IMR-90 (cell line): ENCODE results near the gene MYPOP. TPM values are rescaled to one million over a fixed set of nuclear protein-coding genes. Genes with fewer than 3 reads are reported as not detected.

Source experiments
- ATAC-seq: fragments of 200-7000 bp; cut with Tn5 transposase; 2 replicates; pipeline ENCODE4 v1.9.1; 2020; ENCODE audit warnings: low read depth, mild to moderate bottlenecking, moderate library complexity
- BruUV-seq: library from RNA; stranded (reverse); fragments of 400-500 nt; replicated peaks from 2 replicates; lab custom pipeline; 2021; lab: Mats Ljungman, UMichigan
- CTCF ChIA-PET: fragments of 300-600 bp; formaldehyde crosslinking; extraction: SDS; loops from one replicate; lab custom pipeline; 2021; ENCODE audit warnings: antibody characterized with exemption; lab: Yijun Ruan, JAX
- POLR2A ChIA-PET: fragments of 300-600 bp; sonication (Branson Sonifier 250); formaldehyde crosslinking; loops from one replicate; lab custom pipeline; 2022; ENCODE audit warnings: antibody characterized with exemption; ENCODE audit not compliant: unreplicated experiment; lab: Charles Lee
- DNase-seq: peaks from one replicate; pipeline ENCODE4 v3.0.0; 2013
- H2AFZ ChIP-seq: replicated peaks from 2 replicates; pipeline ENCODE3; 2013; ENCODE audit warnings: low read length, mild to moderate bottlenecking; ENCODE audit not compliant: poor library complexity
- H2AK5ac ChIP-seq: 2 replicates; pipeline ENCODE4 v1.6.1; 2013; ENCODE audit warnings: low read depth, low read length, inconsistent platforms
- H2AK9ac ChIP-seq: replicated peaks from 2 replicates; pipeline ENCODE3; 2013; ENCODE audit warnings: mild to moderate bottlenecking, low read depth, low read length, moderate library complexity; ENCODE audit not compliant: poor library complexity
- H2BK120ac ChIP-seq: 2 replicates; pipeline ENCODE4 v1.6.1; 2013; ENCODE audit warnings: low read depth, low read length, inconsistent platforms
- H2BK15ac ChIP-seq: 3 replicates; pipeline ENCODE4 v1.6.1; 2013; ENCODE audit warnings: low read depth, low read length, inconsistent platforms
- H2BK20ac ChIP-seq: 2 replicates; pipeline ENCODE4 v1.6.1; 2013; ENCODE audit warnings: low read depth, mild to moderate bottlenecking, inconsistent platforms, low read length, moderate library complexity
- H2BK5ac ChIP-seq: 2 replicates; pipeline ENCODE4 v1.6.1; 2013; ENCODE audit warnings: mild to moderate bottlenecking, low read depth, low read length, inconsistent platforms; ENCODE audit not compliant: poor library complexity, severe bottlenecking
- H3K14ac ChIP-seq: replicated peaks from 2 replicates; pipeline ENCODE4 v1.6.1; 2013; ENCODE audit warnings: low read depth, low read length, inconsistent platforms
- H3K18ac ChIP-seq: 2 replicates; pipeline ENCODE4 v1.6.1; 2013; ENCODE audit warnings: low read depth, low read length, control low read depth
- H3K23ac ChIP-seq: 2 replicates; pipeline ENCODE4 v1.6.1; 2013; ENCODE audit warnings: low read depth, low read length, inconsistent platforms
- H3K27ac ChIP-seq: 2 replicates; pipeline ENCODE4 v1.5.1; 2013; ENCODE audit warnings: mild to moderate bottlenecking, control low read depth, low read length; ENCODE audit not compliant: insufficient read depth
- H3K27me3 ChIP-seq: 2 replicates; pipeline ENCODE4 v1.6.1; 2013; ENCODE audit warnings: low read length; ENCODE audit not compliant: control insufficient read depth, insufficient read depth
- H3K36me3 ChIP-seq: 2 replicates; pipeline ENCODE4 v1.6.1; 2013; ENCODE audit warnings: low read length, mixed read lengths; ENCODE audit not compliant: control insufficient read depth, insufficient read depth
- H3K4ac ChIP-seq: 2 replicates; pipeline ENCODE4 v1.6.1; 2013; ENCODE audit warnings: low read depth, low read length, inconsistent platforms
- H3K4me1 ChIP-seq: 2 replicates; pipeline ENCODE4 v1.6.1; 2013; ENCODE audit warnings: low read length, mixed read lengths; ENCODE audit not compliant: control insufficient read depth, insufficient read depth
- H3K4me2 ChIP-seq: 2 replicates; pipeline ENCODE4 v1.6.1; 2013; ENCODE audit warnings: low read depth, mild to moderate bottlenecking, control low read depth, low read length, moderate library complexity
- H3K4me3 ChIP-seq: 2 replicates; pipeline ENCODE4 v1.5.1; 2013; ENCODE audit warnings: low read depth, mild to moderate bottlenecking, control low read depth, low read length, moderate library complexity; ENCODE audit not compliant: insufficient read depth
- H3K56ac ChIP-seq: 2 replicates; pipeline ENCODE4 v1.6.1; 2013; ENCODE audit warnings: low read length, inconsistent platforms; ENCODE audit not compliant: insufficient read depth; ENCODE audit errors: extremely low read depth
- H3K79me1 ChIP-seq, 2 experiments: 2 replicates each; pipeline ENCODE4 v1.6.1; 2013; ENCODE audit warnings: low read length in 2 of 2, inconsistent platforms in 1 of 2, low read depth in 1 of 2
- H3K9ac ChIP-seq: 2 replicates; pipeline ENCODE4 v1.6.1; 2013; ENCODE audit warnings: low read depth, low read length, control low read depth
- H3K9me1 ChIP-seq: 2 replicates; pipeline ENCODE4 v1.6.1; 2013; ENCODE audit warnings: low read length, inconsistent platforms; ENCODE audit not compliant: insufficient read depth
- H3K9me3 ChIP-seq: 2 replicates; pipeline ENCODE4 v1.6.1; 2013; ENCODE audit warnings: low read length; ENCODE audit not compliant: control insufficient read depth, insufficient read depth
- H4K20me1 ChIP-seq: 2 replicates; pipeline ENCODE4 v1.6.1; 2013; ENCODE audit warnings: low read length, inconsistent platforms; ENCODE audit not compliant: insufficient read depth
- H4K5ac ChIP-seq: 2 replicates; pipeline ENCODE4 v1.6.1; 2013; ENCODE audit warnings: mild to moderate bottlenecking, low read depth, low read length, control low read depth
- H4K8ac ChIP-seq, 2 experiments: 2 replicates each; pipeline ENCODE4 v1.6.1; 2013; ENCODE audit warnings: low read depth in 2 of 2, low read length in 2 of 2, control low read depth in 1 of 2, inconsistent platforms in 1 of 2
- H4K91ac ChIP-seq: 2 replicates; pipeline ENCODE4 v1.6.1; 2013; ENCODE audit warnings: low read depth, low read length, inconsistent platforms; ENCODE audit not compliant: insufficient read depth
- BHLHE40 ChIP-seq: fragments of 150-350 bp; IDR thresholded peaks from 2 replicates; pipeline ENCODE4 v1.6.1; 2016; ENCODE audit warnings: mild to moderate bottlenecking, low read depth, low read length
- POLR2A ChIP-seq: IDR thresholded peaks from 2 replicates; pipeline ENCODE4 v1.6.1; 2012; ENCODE audit warnings: mild to moderate bottlenecking, low read depth, low read length
- RAD21 ChIP-seq: IDR thresholded peaks from 2 replicates; pipeline ENCODE4 v1.6.1; 2012; ENCODE audit warnings: low read length, improper control_type of control experiment
- WGBS, 2 experiments: methylation state at CpG; one replicate each; pipeline versions ENCODE4 v1.1.5 to v1.1.7; 2013; ENCODE audit warnings: missing lambda C conversion rate in 2 of 2; ENCODE audit not compliant: insufficient read length in 1 of 2; ENCODE audit errors: extremely low coverage in 2 of 2; 5-methylcytosine and 5-hydroxymethylcytosine counted together
- dilution Hi-C: fragments of 300-500 bp; cut with HindIII; formaldehyde crosslinking; loops from one replicate; pipeline ENCODE4 v1.14.3; 2018; ENCODE audit warnings: low sequenced_read_pairs; ENCODE audit not compliant: unreplicated experiment
- in situ Hi-C: fragments of 300-500 bp; cut with MboI; formaldehyde crosslinking; loops from 3 replicates; pipeline ENCODE4 v1.14.3; 2019; ENCODE audit warnings: low sequenced_read_pairs, inconsistent platforms, mixed read lengths
- intact Hi-C: fragments of 100-400 bp; cut with micrococcal nuclease; formaldehyde crosslinking; loops from 2 replicates; pipeline ENCODE4 v1.10.0; 2022
- polyA plus RNA-seq, 3 experiments: library from polyadenylated mRNA; depleted of rRNA; stranded (reverse); fragments of >200 nt; gene quantifications; 2 replicates each; pipeline ENCODE4 v1.2.3, GENCODE V29; 2012; ENCODE audit warnings: low replicate concordance in 1 of 3
- total RNA-seq: library from RNA; depleted of rRNA; stranded (reverse); fragments of >200 nt; gene quantifications from 2 replicates; pipeline ENCODE4 v1.2.3, GENCODE V29; 2012
- TF ChIP-seq, protein P1 (sequence below): fragments of 150-350 bp; IDR thresholded peaks from 2 replicates; pipeline ENCODE4 v1.6.1; 2017; ENCODE audit warnings: mild to moderate bottlenecking, antibody characterized with exemption, low read length, low read depth
- TF ChIP-seq, protein P2 (sequence below): conservative IDR thresholded peaks from 2 replicates; pipeline ENCODE4 v1.5.1; 2012; ENCODE audit warnings: mild to moderate bottlenecking, low read depth, low read length, improper control_type of control experiment

MYPOP gene
- total and polyA plus RNA-seq, 2 of the 4 experiments (the other 2 are of a cell fraction): 0.36 to 2.8 TPM

DNA sequence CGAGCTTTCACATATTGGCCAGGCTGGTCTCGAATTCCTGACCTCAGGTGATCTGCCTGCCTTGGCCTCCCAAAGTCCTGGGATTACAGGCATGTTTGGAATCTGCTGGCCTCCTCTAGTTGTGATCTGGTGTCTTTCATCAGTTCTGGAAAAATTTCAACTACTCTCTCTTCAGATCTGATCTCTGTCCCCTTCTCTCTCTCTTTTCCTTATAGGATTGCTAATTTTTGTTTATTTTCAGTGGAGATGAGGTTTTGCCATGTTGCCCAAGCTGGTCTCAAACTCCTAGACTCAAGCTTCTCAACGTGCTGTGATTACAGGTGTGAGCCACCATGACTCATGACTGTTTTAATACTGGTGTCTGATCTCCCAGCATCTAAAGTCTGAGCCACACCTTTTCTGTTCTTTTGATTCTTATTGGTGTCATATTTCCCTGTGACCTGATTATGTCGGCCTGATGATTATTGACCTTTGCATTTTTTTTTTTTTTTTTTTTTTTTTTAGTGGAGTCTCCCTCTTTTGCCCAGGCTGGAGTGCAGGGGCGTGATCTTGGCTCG is 22.6 kb upstream of the MYPOP start (continued):
- TF ChIP-seq, protein P1, sequence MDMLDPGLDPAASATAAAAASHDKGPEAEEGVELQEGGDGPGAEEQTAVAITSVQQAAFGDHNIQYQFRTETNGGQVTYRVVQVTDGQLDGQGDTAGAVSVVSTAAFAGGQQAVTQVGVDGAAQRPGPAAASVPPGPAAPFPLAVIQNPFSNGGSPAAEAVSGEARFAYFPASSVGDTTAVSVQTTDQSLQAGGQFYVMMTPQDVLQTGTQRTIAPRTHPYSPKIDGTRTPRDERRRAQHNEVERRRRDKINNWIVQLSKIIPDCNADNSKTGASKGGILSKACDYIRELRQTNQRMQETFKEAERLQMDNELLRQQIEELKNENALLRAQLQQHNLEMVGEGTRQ: no peak
- TF ChIP-seq BHLHE40 (no peak), POLR2A (no peak)

DNA sequence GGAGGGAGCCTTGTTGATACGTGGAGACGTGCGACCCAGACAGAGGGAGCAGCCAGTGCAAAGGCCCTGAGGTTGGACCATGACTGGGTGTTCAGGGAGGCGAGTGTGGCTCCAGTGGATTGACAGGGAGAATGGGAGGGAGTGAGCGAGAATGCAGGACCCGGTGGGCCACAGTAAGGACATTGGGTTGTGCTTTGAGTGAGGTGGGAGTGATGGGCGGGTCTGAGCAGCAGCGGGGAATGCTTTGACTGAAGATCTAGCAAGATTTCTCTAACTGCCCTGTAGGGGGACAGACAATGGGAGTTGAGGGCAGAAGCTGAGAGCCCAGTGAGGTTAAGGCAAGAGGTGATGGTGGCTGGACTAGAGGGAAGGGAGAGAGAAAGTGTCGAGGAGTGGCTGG is 19.9 kb upstream of the MYPOP start:
- TF ChIP-seq RAD21: no peak
- TF ChIP-seq, protein P2, sequence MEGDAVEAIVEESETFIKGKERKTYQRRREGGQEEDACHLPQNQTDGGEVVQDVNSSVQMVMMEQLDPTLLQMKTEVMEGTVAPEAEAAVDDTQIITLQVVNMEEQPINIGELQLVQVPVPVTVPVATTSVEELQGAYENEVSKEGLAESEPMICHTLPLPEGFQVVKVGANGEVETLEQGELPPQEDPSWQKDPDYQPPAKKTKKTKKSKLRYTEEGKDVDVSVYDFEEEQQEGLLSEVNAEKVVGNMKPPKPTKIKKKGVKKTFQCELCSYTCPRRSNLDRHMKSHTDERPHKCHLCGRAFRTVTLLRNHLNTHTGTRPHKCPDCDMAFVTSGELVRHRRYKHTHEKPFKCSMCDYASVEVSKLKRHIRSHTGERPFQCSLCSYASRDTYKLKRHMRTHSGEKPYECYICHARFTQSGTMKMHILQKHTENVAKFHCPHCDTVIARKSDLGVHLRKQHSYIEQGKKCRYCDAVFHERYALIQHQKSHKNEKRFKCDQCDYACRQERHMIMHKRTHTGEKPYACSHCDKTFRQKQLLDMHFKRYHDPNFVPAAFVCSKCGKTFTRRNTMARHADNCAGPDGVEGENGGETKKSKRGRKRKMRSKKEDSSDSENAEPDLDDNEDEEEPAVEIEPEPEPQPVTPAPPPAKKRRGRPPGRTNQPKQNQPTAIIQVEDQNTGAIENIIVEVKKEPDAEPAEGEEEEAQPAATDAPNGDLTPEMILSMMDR: 0 out of 2 replicates have a peak, but pooled peaks have one; percentile 8
- ATAC-seq: no peak
- in situ Hi-C loops: no loop called here

More for the DNA sequence above, 19.9 kb upstream of the MYPOP start:
- H4K8ac ChIP-seq: no peak overlapping the region
- no peak overlapping the region for H2BK120ac ChIP-seq
- H2AK5ac ChIP-seq: no peak overlapping the region
- ChIA-PET CTCF (no interaction called here), POLR2A (no interaction called here)
- intact Hi-C loops: loop anchor here (10.0 kb wide), 1 partner anchor 73 kb away; the partner anchor contains the start of gene CCDC61
- H3K4me2 ChIP-seq: no peak overlapping the region
- no peak overlapping the region for H3K9ac ChIP-seq
- H3K9me1 ChIP-seq: no peaks in the 10 kb centered on the region
- no peak overlapping the region for H2BK5ac ChIP-seq
- H3K18ac ChIP-seq: no peak overlapping the region
- no peaks in the 10 kb centered on the region for H4K20me1 ChIP-seq
- no peak for DNase-seq
- no peak overlapping the region for H2AK9ac ChIP-seq
- peaks cover 22% of the 10 kb centered on the region for H3K27me3 ChIP-seq
- BruUV-seq: no TSS peak
- H2BK20ac ChIP-seq: no peak overlapping the region
- H2BK15ac ChIP-seq: no peak overlapping the region
- no peak overlapping the region for H4K91ac ChIP-seq
- WGBS, 2 experiments: 48% methylated on average over 5 of the region's 9 CpGs; no CpG with 5 or more reads in 1 of the 2 experiments
- no peak overlapping the region for H3K4ac ChIP-seq
- no peak overlapping the region for H3K56ac ChIP-seq
- dilution Hi-C loops: no loop called here
- no peaks in the 10 kb centered on the region for H3K4me1 ChIP-seq
- H3K36me3 ChIP-seq: no peaks in the 10 kb centered on the region
- H3K14ac ChIP-seq: no peak overlapping the region
- no peak overlapping the region for H3K4me3 ChIP-seq
- no peak overlapping the region for H3K27ac ChIP-seq
- H3K9me3 ChIP-seq: no peaks in the 10 kb centered on the region
- H3K79me1 ChIP-seq: no peaks in the 10 kb centered on the region
- no peak overlapping the region for H3K23ac ChIP-seq
- H4K5ac ChIP-seq: no peak overlapping the region
- H2AFZ ChIP-seq: no peak overlapping the region
